ENCODE data around the gene CYP24A1. TPM values are rescaled to one million over a fixed set of nuclear protein-coding genes. Genes with fewer than 3 reads are reported as not detected.

CYP24A1 gene
- total RNA-seq, 1 experiment from 2014 or later, result 0.28 TPM

- POLR2A ChIA-PET, result interaction anchor here (0.5 to 2.8 kb wide), 43 partner anchors 9 to 633 kb away, joined by 3 to 27 read pairs (median 4); no protein-coding TSS in a partner anchor
These were observed 34.2 kb upstream of the CYP24A1 start, which contains the start of gene PFDN4 for GRCh38 chr20:54207743-54208547. Gene PFDN4, plus strand, starts transcription at chr20:54208087. Its CDS starts 14 bp downstream, at chr20:54208101.

DNA sequence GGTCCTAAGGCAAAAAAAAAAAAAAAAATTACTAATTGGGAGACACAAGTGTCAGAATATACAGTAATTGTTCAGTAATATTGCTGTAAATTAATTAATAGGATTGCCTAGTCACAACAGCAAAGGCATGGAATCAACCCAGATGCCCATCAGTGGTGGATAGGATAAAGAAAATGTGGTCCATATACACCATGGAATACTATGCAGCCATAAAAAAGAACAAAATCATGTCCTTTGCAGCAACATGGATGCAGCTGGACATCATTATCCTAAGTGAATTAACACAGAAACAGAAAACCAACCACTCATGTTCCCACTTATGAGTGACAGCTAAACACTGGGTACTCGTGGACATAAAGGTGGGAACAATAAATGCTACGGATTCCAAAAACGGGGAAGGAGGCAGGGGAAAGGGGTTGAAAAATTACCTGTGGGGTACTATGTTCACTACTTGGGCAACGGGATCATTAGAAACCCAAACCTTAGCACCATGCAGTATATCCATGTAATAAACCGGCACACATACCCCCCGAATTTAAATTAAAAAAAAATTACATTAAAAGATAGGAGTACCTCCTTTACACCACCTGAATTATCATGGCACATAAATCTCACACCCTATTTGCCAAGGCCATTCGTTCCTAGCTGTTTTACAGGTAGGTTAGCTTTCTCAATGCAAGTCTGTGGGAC, 33.4 kb upstream of the CYP24A1 start:
- peak overlapping the region; percentile 100 for H3K27ac Mint-ChIP-seq (ENCODE audit: low read depth, unreplicated experiment)
- no peaks in the 10 kb centered on the region for H3K27me3 Mint-ChIP-seq (ENCODE audit: insufficient read depth, unreplicated experiment)
- ChIA-PET CTCF (interaction anchor here (0.6 to 26.8 kb wide), 22 partner anchors 8 to 647 kb away, joined by 3 to 1436 read pairs (median 4); no protein-coding TSS in a partner anchor), POLR2A (interaction anchor here (0.6 to 2.8 kb wide), 27 partner anchors 8 to 1093 kb away, joined by 3 to 27 read pairs (median 4); no protein-coding TSS in a partner anchor)
- H3K4me1 Mint-ChIP-seq (ENCODE audit: insufficient read depth, unreplicated experiment), result peaks cover 16% of the 10 kb centered on the region
- no peaks in the 10 kb centered on the region for H3K9me3 Mint-ChIP-seq (ENCODE audit: unreplicated experiment)
- H3K4me3 Mint-ChIP-seq (ENCODE audit: unreplicated experiment), result peak overlapping the region; percentile 76
- TF ChIP-seq, protein P1, sequence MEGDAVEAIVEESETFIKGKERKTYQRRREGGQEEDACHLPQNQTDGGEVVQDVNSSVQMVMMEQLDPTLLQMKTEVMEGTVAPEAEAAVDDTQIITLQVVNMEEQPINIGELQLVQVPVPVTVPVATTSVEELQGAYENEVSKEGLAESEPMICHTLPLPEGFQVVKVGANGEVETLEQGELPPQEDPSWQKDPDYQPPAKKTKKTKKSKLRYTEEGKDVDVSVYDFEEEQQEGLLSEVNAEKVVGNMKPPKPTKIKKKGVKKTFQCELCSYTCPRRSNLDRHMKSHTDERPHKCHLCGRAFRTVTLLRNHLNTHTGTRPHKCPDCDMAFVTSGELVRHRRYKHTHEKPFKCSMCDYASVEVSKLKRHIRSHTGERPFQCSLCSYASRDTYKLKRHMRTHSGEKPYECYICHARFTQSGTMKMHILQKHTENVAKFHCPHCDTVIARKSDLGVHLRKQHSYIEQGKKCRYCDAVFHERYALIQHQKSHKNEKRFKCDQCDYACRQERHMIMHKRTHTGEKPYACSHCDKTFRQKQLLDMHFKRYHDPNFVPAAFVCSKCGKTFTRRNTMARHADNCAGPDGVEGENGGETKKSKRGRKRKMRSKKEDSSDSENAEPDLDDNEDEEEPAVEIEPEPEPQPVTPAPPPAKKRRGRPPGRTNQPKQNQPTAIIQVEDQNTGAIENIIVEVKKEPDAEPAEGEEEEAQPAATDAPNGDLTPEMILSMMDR (IDR thresholded peaks at IDR 0.05; ENCODE audit: unreplicated experiment), result no peak
- intact Hi-C loops (cut with micrococcal nuclease), result no loop called here
- BruUV-seq (replicated peaks), result no TSS peak
- DNase-seq (ENCODE audit: unreplicated experiment), result no peak
- peaks cover 6% of the 10 kb centered on the region for H3K36me3 Mint-ChIP-seq (ENCODE audit: insufficient read depth, unreplicated experiment)

More at GRCh38 chr20:54207743-54208547, 34.2 kb upstream of the CYP24A1 start, which contains the start of gene PFDN4:
- no peaks in the 10 kb centered on the region for H3K9me3 Mint-ChIP-seq (ENCODE audit: unreplicated experiment)
- intact Hi-C loops (cut with micrococcal nuclease), result no loop called here
- peak; percentile 85 for DNase-seq (ENCODE audit: unreplicated experiment)
- no peaks in the 10 kb centered on the region for H3K27me3 Mint-ChIP-seq (ENCODE audit: insufficient read depth, unreplicated experiment)
- peaks cover 6% of the 10 kb centered on the region for H3K36me3 Mint-ChIP-seq (ENCODE audit: insufficient read depth, unreplicated experiment)
- H3K4me3 Mint-ChIP-seq (ENCODE audit: unreplicated experiment), result peak within 1 kb of the TSS; percentile 76
- no TSS peak for BruUV-seq (replicated peaks)
- CTCF ChIA-PET, result interaction anchor here (0.5 to 26.8 kb wide), 46 partner anchors 9 to 677 kb away, joined by 3 to 1436 read pairs (median 4); no protein-coding TSS in a partner anchor
- H3K27ac Mint-ChIP-seq (ENCODE audit: low read depth, unreplicated experiment), result peak within 1 kb of the TSS; percentile 100
- peaks cover 16% of the 10 kb centered on the region for H3K4me1 Mint-ChIP-seq (ENCODE audit: insufficient read depth, unreplicated experiment)
- TF ChIP-seq, protein P1 (IDR thresholded peaks at IDR 0.05; ENCODE audit: unreplicated experiment), result peak; percentile 73

- Mint-ChIP-seq H3K4me3 (ENCODE audit: unreplicated experiment) (no peak overlapping the region), H3K36me3 (ENCODE audit: insufficient read depth, unreplicated experiment) (peaks cover 6% of the 10 kb centered on the region), H3K4me1 (ENCODE audit: insufficient read depth, unreplicated experiment) (peaks cover 16% of the 10 kb centered on the region), H3K27ac (ENCODE audit: low read depth, unreplicated experiment) (no peak overlapping the region), H3K9me3 (ENCODE audit: unreplicated experiment) (no peaks in the 10 kb centered on the region), H3K27me3 (ENCODE audit: insufficient read depth, unreplicated experiment) (no peaks in the 10 kb centered on the region)
- TF ChIP-seq, protein P1 (IDR thresholded peaks at IDR 0.05; ENCODE audit: unreplicated experiment), result no peak
- no peak for DNase-seq (ENCODE audit: unreplicated experiment)
- ChIA-PET CTCF (interaction anchor here (1.1 to 26.8 kb wide), 9 partner anchors 6 to 442 kb away, joined by 3 to 1436 read pairs (median 8); no protein-coding TSS in a partner anchor), POLR2A (interaction anchor here (0.9 kb wide), 1 partner anchor 11 kb away, joined by 3 read pairs; no protein-coding TSS in a partner anchor)
- intact Hi-C loops (cut with micrococcal nuclease), result no loop called here
- no TSS peak for BruUV-seq (replicated peaks)
These were observed 31.7 kb upstream of the CYP24A1 start for GRCh38 chr20:54205450-54205849.
